GM12864 (cell line): Measurements from ENCODE around the gene VWDE.

Experiments
- DNase-seq: peaks from one replicate; pipeline ENCODE4 v3.0.0-alpha.2; 2011; ENCODE audit warnings: low read depth
- H3K4me3 ChIP-seq: 2 replicates; pipeline ENCODE4 v1.5.1; 2011; ENCODE audit warnings: mild to moderate bottlenecking, low read depth, low read length, control low read depth
- CTCF ChIP-seq: IDR thresholded peaks from 2 replicates; pipeline ENCODE4 v1.5.1; 2011; ENCODE audit warnings: low read depth, mild to moderate bottlenecking, moderate library complexity, low read length, control low read depth, inconsistent platforms; ENCODE audit errors: missing control alignments

Gene VWDE

GRCh38 chr7:12369072-12369471 lies 34.6 kb downstream of the VWDE start:
- TF ChIP-seq CTCF, result no peak
- no peak overlapping the region for H3K4me3 ChIP-seq
- no peak for DNase-seq

- TF ChIP-seq CTCF, result no peak
- H3K4me3 ChIP-seq, result no peak overlapping the region
- no peak for DNase-seq
Measured at GRCh38 chr7:12360948-12361347, 42.7 kb downstream of the VWDE start.

GRCh38 chr7:12358694-12359093 lies 45.0 kb downstream of the VWDE start:
- no peak overlapping the region for H3K4me3 ChIP-seq
- TF ChIP-seq CTCF, result no peak
- DNase-seq, result no peak

GRCh38 chr7:12357508-12357907 lies 46.2 kb downstream of the VWDE start:
- DNase-seq, result no peak
- no peak for TF ChIP-seq CTCF
- H3K4me3 ChIP-seq, result no peak overlapping the region

- DNase-seq, result no peak
- no peak overlapping the region for H3K4me3 ChIP-seq
- no peak for TF ChIP-seq CTCF
Measured at GRCh38 chr7:12351843-12352242, 51.8 kb downstream of the VWDE start.

- TF ChIP-seq CTCF, result no peak
- no peak for DNase-seq
- no peak overlapping the region for H3K4me3 ChIP-seq
Measured at GRCh38 chr7:12350971-12351370, 52.7 kb downstream of the VWDE start.

GRCh38 chr7:12337095-12337494 lies 66.6 kb downstream of the VWDE start:
- no peak for DNase-seq
- H3K4me3 ChIP-seq, result no peak overlapping the region
- TF ChIP-seq CTCF, result no peak
